Transverse colon (tissue), 4 donors: ENCODE measurements around the gene C1QL1. TPM values are rescaled to one million over a fixed set of nuclear protein-coding genes. Genes with fewer than 3 reads are reported as not detected.
"Not testable (repeated sequence)": the region's sequence is repeated elsewhere in the genome, so short reads cannot be mapped to it uniquely, and the experiment has no call there.

Source experiments
- DNase-seq: peaks from one replicate; pipeline ENCODE4 v3.0.0-alpha.2; 2019
- H3K27ac ChIP-seq, 4 donors: fragments of 200-600 bp; sonication (generic); 2 replicates each; pipeline ENCODE4 v1.5.1; 2016 to 2018; ENCODE audit warnings: inconsistent platforms in 4 of 4
- H3K27me3 ChIP-seq: fragments of 200-600 bp; sonication (generic); 2 replicates; pipeline ENCODE4 v1.5.1; 2017; ENCODE audit warnings: inconsistent platforms
- H3K36me3 ChIP-seq, 4 donors: fragments of 200-600 bp; sonication (generic); 2 replicates each; pipeline ENCODE4 v1.5.1; 2017 to 2019; ENCODE audit warnings: inconsistent platforms in 4 of 4
- H3K4me1 ChIP-seq, 4 donors: fragments of 200-600 bp; sonication (generic); 2 replicates each; pipeline ENCODE4 v1.5.1; 2017 to 2020; ENCODE audit warnings: inconsistent platforms in 4 of 4
- H3K4me3 ChIP-seq, 4 donors: fragments of 200-600 bp; sonication (generic); 1 replicate in 1 of 4; 2 replicates in 3 of 4; pipeline versions ENCODE4 v1.5.1 to v1.6.1; 2017 to 2019; ENCODE audit warnings: inconsistent platforms in 4 of 4
- H3K9me3 ChIP-seq, 2 donors: fragments of 200-600 bp; sonication (generic); 2 replicates each; pipeline ENCODE4 v1.5.1; 2017 to 2019; ENCODE audit warnings: inconsistent platforms in 2 of 2
- CTCF ChIP-seq, 5 experiments: fragments of 200-600 bp in 3 of 5; fragments of 450-650 bp in 2 of 5; sonication (generic) in 3 of 5; IDR thresholded peaks; 1 replicate in 2 of 5; 2 replicates in 3 of 5; pipeline ENCODE4 v1.5.1; 2016 to 2017; ENCODE audit warnings: antibody characterized with exemption in 5 of 5, inconsistent platforms in 3 of 5, mild to moderate bottlenecking in 2 of 5, moderate library complexity in 1 of 5
- EP300 ChIP-seq: sonication (generic); formaldehyde crosslinking; IDR thresholded peaks from one replicate; pipeline ENCODE4 v1.6.1; 2017; ENCODE audit warnings: antibody characterized with exemption, low read depth
- POLR2A ChIP-seq: fragments of 450-650 bp; IDR thresholded peaks from one replicate; pipeline ENCODE4 v1.6.1; 2016; ENCODE audit warnings: antibody characterized with exemption, mild to moderate bottlenecking, moderate library complexity
- POLR2AphosphoS5 ChIP-seq, 3 donors: sonication (generic); formaldehyde crosslinking; IDR thresholded peaks; one replicate each; pipeline ENCODE4 v1.6.1; 2016; ENCODE audit warnings: antibody characterized with exemption in 3 of 3
- WGBS, 2 donors: methylation state at CpG; one replicate each; pipeline ENCODE4 v1.1.5; 2018; ENCODE audit warnings: low coverage in 1 of 2; 5-methylcytosine and 5-hydroxymethylcytosine counted together
- in situ Hi-C, 4 donors: fragments of 200-750 bp; cut with MboI; loops; one replicate each; pipeline versions ENCODE4 v1.15.0 to v1.15.1; 2017; ENCODE audit warnings: low sequenced_read_pairs in 3 of 4, low pct_ligation_motif_present in 1 of 4, low pct_unique_long_range_greater_than_20kb in 1 of 4
- intact Hi-C: fragments of 100-400 bp; cut with DNase I; formaldehyde crosslinking; loops from one replicate; pipeline ENCODE4 v1.15.1; 2023; ENCODE audit warnings: low total_unique reads
- total RNA-seq, 4 donors: library from RNA; depleted of rRNA; stranded (reverse); fragments of >200 nt; gene quantifications; one replicate each; pipeline ENCODE4 v1.1.0, GENCODE V29; 2016

The C1QL1 gene
- total RNA-seq, 4 donors from 2014 or later = 0.55 to 6.8 (median 1.1) TPM; not detected in 1

- no peaks in the 10 kb centered on the region for H3K36me3 ChIP-seq
- intact Hi-C loops (no loop called here), in situ Hi-C loops (no loop called here)
- peak; percentile 91 for DNase-seq
- peak within 1 kb of the TSS; percentile 9 to 72 (median 56) for H3K4me3 ChIP-seq
- peaks cover 0 to 9% (median 6%) of the 10 kb centered on the region in 4 donors for H3K4me1 ChIP-seq
- H3K27me3 ChIP-seq = no peaks in the 10 kb centered on the region
- H3K27ac ChIP-seq = peak within 1 kb of the TSS; percentile 61 to 74 (median 64)
- no peaks in the 10 kb centered on the region for H3K9me3 ChIP-seq
- WGBS, 2 donors = 0 to 5% methylated on average over 6 to 51 of the region's 62 CpGs
- TF ChIP-seq CTCF (IDR thresholded peaks at IDR 0.05) (peak in 2 of 5 experiments; percentile 7 to 8), POLR2A (peak; percentile 71), POLR2AphosphoS5 (IDR thresholded peaks at IDR 0.05) (peak; percentile 84 to 90 (median 85)), EP300 (no peak)
Measured at GRCh38 chr17:44947461-44948314, 20.4 kb downstream of the C1QL1 start, which contains the start of gene KIF18B. TSS of gene KIF18B (minus strand) at chr17:44947773. CDS start at chr17:44936344, 11,429 bp downstream.

GRCh38 chr17:44945652-44946051 lies 22.5 kb downstream of the C1QL1 start:
- H3K27ac ChIP-seq, DNase-seq, in situ Hi-C loops, H3K4me3 ChIP-seq, intact Hi-C loops, H3K4me1 ChIP-seq, H3K36me3 ChIP-seq, H3K27me3 ChIP-seq, H3K9me3 ChIP-seq: not testable (repeated sequence)
- WGBS, 2 donors = 88 to 93% methylated on average over 8 to 10 of the region's 10 CpGs

GRCh38 chr17:44942456-44942855 lies 25.6 kb downstream of the C1QL1 start:
- intact Hi-C loops (no loop called here), in situ Hi-C loops (no loop called here)
- no peak overlapping the region for H3K4me3 ChIP-seq
- TF ChIP-seq EP300 (no peak), POLR2AphosphoS5 (IDR thresholded peaks at IDR 0.05) (no peak), CTCF (IDR thresholded peaks at IDR 0.05) (no peak), POLR2A (no peak)
- no peak for DNase-seq
- H3K36me3 ChIP-seq = no peaks in the 10 kb centered on the region
- peaks cover 0 to 6% (median 4%) of the 10 kb centered on the region in 4 donors for H3K4me1 ChIP-seq
- 90% methylated on average over 4 of the region's 4 CpGs; no CpG with 5 or more reads in 1 of the 2 donors for WGBS, 2 donors
- no peak overlapping the region for H3K27ac ChIP-seq
- no peaks in the 10 kb centered on the region for H3K9me3 ChIP-seq
- H3K27me3 ChIP-seq = no peaks in the 10 kb centered on the region

- intact Hi-C loops = no loop called here
- Histone ChIP-seq H3K4me3 (no peak overlapping the region), H3K9me3 (no peaks in the 10 kb centered on the region), H3K36me3 (no peaks in the 10 kb centered on the region), H3K27ac (no peak overlapping the region), H3K27me3 (no peaks in the 10 kb centered on the region), H3K4me1 (no peaks in the 10 kb centered on the region)
- DNase-seq = no peak
- 84% methylated on average over 9 of the region's 9 CpGs; no CpG with 5 or more reads in 1 of the 2 donors for WGBS, 2 donors
- in situ Hi-C loops = no loop called here
- TF ChIP-seq POLR2AphosphoS5 (IDR thresholded peaks at IDR 0.05) (no peak), EP300 (no peak), CTCF (IDR thresholded peaks at IDR 0.05) (no peak), POLR2A (no peak)
Measured at GRCh38 chr17:44941712-44942331, 26.3 kb downstream of the C1QL1 start.
